OCI-LY7 (cell line): ENCODE data around the gene XRCC3. TPM values are rescaled to one million over a fixed set of nuclear protein-coding genes. Genes with fewer than 3 reads are reported as not detected.
A peak's percentile ranks its signal among the peaks of the same experiment; 100 is the strongest.

Source experiments
- BruUV-seq: library from RNA; stranded (reverse); fragments of 400-500 nt; replicated peaks from 2 replicates; lab custom pipeline; 2021; lab: Mats Ljungman, UMichigan
- CTCF ChIA-PET: fragments of 300-600 bp; sonication (Branson Sonifier 250); formaldehyde crosslinking; loops from one replicate; lab custom pipeline; 2022; ENCODE audit warnings: antibody characterized with exemption; ENCODE audit not compliant: unreplicated experiment; lab: Charles Lee
- POLR2A ChIA-PET: fragments of 300-600 bp; sonication (Branson Sonifier 250); formaldehyde crosslinking; loops from one replicate; lab custom pipeline; 2022; ENCODE audit warnings: antibody characterized with exemption; lab: Charles Lee
- DNase-seq: peaks from one replicate; pipeline ENCODE4 v3.0.0-alpha.2; 2015; ENCODE audit warnings: low spot score
- H2AFZ ChIP-seq: fragments of 200-600 bp; sonication (generic), shearing (Covaris generic); 2 replicates; pipeline ENCODE4 v1.6.1; 2014; ENCODE audit warnings: mild to moderate bottlenecking, antibody characterized with exemption, low read length, moderate library complexity
- H3K27ac ChIP-seq: fragments of 200-600 bp; sonication (generic); 2 replicates; pipeline ENCODE4 v1.5.1; 2014; ENCODE audit warnings: mixed run types, low read depth, mild to moderate bottlenecking, moderate library complexity, low read length, inconsistent platforms; ENCODE audit not compliant: poor library complexity, severe bottlenecking
- H3K36me3 ChIP-seq: fragments of 200-600 bp; sonication (generic); 2 replicates; pipeline ENCODE4 v1.6.1; 2014; ENCODE audit warnings: mild to moderate bottlenecking, antibody characterized with exemption, low read length, moderate library complexity, mixed read lengths; ENCODE audit not compliant: insufficient read depth
- H3K4me1 ChIP-seq: fragments of 200-600 bp; sonication (generic); 2 replicates; pipeline ENCODE4 v1.5.1; 2014; ENCODE audit warnings: mild to moderate bottlenecking, low read length; ENCODE audit not compliant: insufficient read depth, poor library complexity, severe bottlenecking
- H3K4me2 ChIP-seq: fragments of 200-600 bp; sonication (generic); 2 replicates; pipeline ENCODE4 v1.6.1; 2014; ENCODE audit warnings: mild to moderate bottlenecking, low read length
- H3K4me3 ChIP-seq: fragments of 200-600 bp; sonication (generic); 2 replicates; pipeline ENCODE4 v1.5.1; 2014; ENCODE audit warnings: mild to moderate bottlenecking, low read depth, low read length; ENCODE audit not compliant: poor library complexity, severe bottlenecking
- H3K79me2 ChIP-seq: fragments of 200-600 bp; sonication (generic); 2 replicates; pipeline ENCODE4 v1.6.1; 2016; ENCODE audit warnings: low read depth, mild to moderate bottlenecking, low read length, moderate library complexity, mixed read lengths; ENCODE audit not compliant: insufficient read depth
- H3K9me2 ChIP-seq: fragments of 200-600 bp; sonication (generic); 2 replicates; pipeline ENCODE4 v1.6.1; 2016; ENCODE audit warnings: mild to moderate bottlenecking, low read length, mixed read lengths; ENCODE audit not compliant: insufficient read depth
- H3K9me3 ChIP-seq: fragments of 200-600 bp; sonication (generic); 2 replicates; pipeline ENCODE4 v1.6.1; 2014; ENCODE audit warnings: mild to moderate bottlenecking, mixed run types, low read length, mixed read lengths
- H4K20me1 ChIP-seq: fragments of 200-600 bp; sonication (generic); 2 replicates; pipeline ENCODE4 v1.6.1; 2014; ENCODE audit warnings: mild to moderate bottlenecking, antibody characterized with exemption, low read length, moderate library complexity, mixed read lengths; ENCODE audit not compliant: insufficient read depth
- CTCF ChIP-seq: fragments of 200-600 bp; sonication (generic); conservative IDR thresholded peaks from 2 replicates; pipeline ENCODE4 v1.5.1; 2014; ENCODE audit warnings: mild to moderate bottlenecking, antibody characterized with exemption, low read length, moderate library complexity, mixed read lengths
- EZH2phosphoT487 ChIP-seq: fragments of 200-600 bp; sonication (generic); IDR thresholded peaks from 2 replicates; pipeline ENCODE4 v1.6.1; 2018; ENCODE audit warnings: low read depth, borderline replicate concordance, mild to moderate bottlenecking, mixed run types, antibody characterized with exemption, low read length, moderate library complexity, mixed read lengths
- intact Hi-C: fragments of 100-400 bp; cut with micrococcal nuclease; formaldehyde crosslinking; loops from one replicate; pipeline ENCODE4 v1.10.0; 2022; ENCODE audit not compliant: unreplicated experiment
- total RNA-seq, 2 experiments: library from RNA; depleted of rRNA in 1 of 2; stranded (reverse); fragments of >200 nt in 1 of 2; shearing (Covaris generic) in 1 of 2; gene quantifications; 2 replicates each; pipeline ENCODE4 v1.2.3, GENCODE V29; 2014 to 2022

The XRCC3 gene
- total RNA-seq, 2 experiments from 2014 or later: 83.3 to 130 TPM

GRCh38 chr14:103690332-103690731 is 24.9 kb downstream of the XRCC3 start:
- Histone ChIP-seq H3K9me3 (no peaks in the 10 kb centered on the region), H4K20me1 (no peaks in the 10 kb centered on the region), H3K27ac (peak overlapping the region; percentile 91), H3K4me3 (peak overlapping the region; percentile 60), H2AFZ (no peak overlapping the region), H3K4me2 (peak overlapping the region; percentile 71), H3K9me2 (no peaks in the 10 kb centered on the region), H3K4me1 (peaks cover 68% of the 10 kb centered on the region), H3K79me2 (peaks cover 4% of the 10 kb centered on the region; the same call in 1 of the 2 replicates), H3K36me3 (peaks cover 63% of the 10 kb centered on the region)
- DNase-seq: no peak
- no TSS peak for BruUV-seq
- ChIA-PET POLR2A (interaction anchor here (0.7 to 1.3 kb wide), 5 partner anchors 9 to 52 kb away, joined by 3 to 10 read pairs (median 5); no protein-coding TSS in a partner anchor), CTCF (interaction anchor here (1.4 kb wide), 1 partner anchor 11 kb away, joined by 3 read pairs; no protein-coding TSS in a partner anchor)
- no peak for TF ChIP-seq EZH2phosphoT487
- no peak for TF ChIP-seq CTCF
- intact Hi-C loops: no loop called here

DNA sequence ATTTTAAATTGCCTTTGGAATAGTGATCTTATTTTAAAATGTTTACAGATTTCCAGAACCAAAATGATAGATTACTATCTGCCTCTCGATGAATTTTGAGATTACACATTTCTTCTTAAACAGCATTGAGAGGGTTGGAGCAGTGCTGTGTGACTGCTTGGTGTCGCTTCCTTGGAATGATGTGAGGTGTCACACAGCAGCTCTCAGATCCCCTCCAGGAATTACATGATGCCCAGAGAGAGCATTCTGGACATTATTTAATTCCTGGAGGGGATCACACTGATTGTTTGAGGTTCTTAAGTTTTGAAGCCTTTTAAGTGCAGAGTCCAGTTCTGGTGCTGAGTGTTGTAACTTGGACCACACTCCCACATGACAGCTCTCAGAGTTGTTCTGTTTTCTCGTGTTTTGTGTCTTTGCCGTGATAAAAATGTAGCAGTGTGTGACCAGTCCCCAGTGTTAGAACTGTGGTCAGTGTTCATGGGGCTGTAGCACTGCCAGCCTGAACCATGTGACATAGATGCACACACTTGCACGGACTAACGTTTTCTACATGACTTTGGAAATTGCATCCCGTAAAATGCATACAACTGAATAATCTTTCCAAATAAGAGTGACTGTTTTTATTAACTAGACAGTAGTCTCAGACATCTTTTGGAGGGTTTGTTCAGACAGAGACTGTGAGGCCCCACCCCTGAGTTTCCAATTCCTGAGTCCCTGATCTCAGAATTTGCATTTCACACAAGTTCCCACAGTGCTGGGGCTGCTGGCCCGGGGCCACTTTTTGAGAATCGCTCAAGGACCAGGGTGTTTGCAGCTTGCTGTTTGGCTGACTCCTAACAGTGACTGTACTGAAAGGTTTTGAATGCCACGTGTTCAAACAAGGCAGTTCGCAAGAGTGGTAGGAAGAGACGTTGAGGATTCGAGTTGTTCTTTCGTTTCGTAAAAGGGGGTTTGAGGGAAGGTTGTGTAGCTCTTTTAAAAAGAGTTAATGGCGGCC is 26.0 kb downstream of the XRCC3 start:
- H3K27ac ChIP-seq: peak overlapping the region; percentile 91
- no peak overlapping the region for H2AFZ ChIP-seq
- peaks cover 4% of the 10 kb centered on the region; the same call in 1 of the 2 replicates for H3K79me2 ChIP-seq
- DNase-seq: peak; percentile 75
- CTCF ChIA-PET: interaction anchor here (0.8 to 1.4 kb wide), 2 partner anchors 10 to 127 kb away, joined by 3 to 4 read pairs; partner anchors contain the start of gene BAG5
- POLR2A ChIA-PET: interaction anchor here (1.3 kb wide), 1 partner anchor 20 kb away, joined by 3 read pairs; no protein-coding TSS in a partner anchor
- peaks cover 57% of the 10 kb centered on the region for H3K4me1 ChIP-seq
- H3K4me3 ChIP-seq: peak overlapping the region; percentile 60
- H3K36me3 ChIP-seq: peaks cover 66% of the 10 kb centered on the region
- no TSS peak for BruUV-seq
- no peaks in the 10 kb centered on the region for H3K9me2 ChIP-seq
- TF ChIP-seq CTCF (no peak), EZH2phosphoT487 (no peak)
- H4K20me1 ChIP-seq: no peaks in the 10 kb centered on the region
- intact Hi-C loops: loop anchor here (5.0 kb wide), 1 partner anchor 127 kb away; the partner anchor contains the start of genes BAG5 and COA8
- no peaks in the 10 kb centered on the region for H3K9me3 ChIP-seq
- peak overlapping the region; percentile 71 for H3K4me2 ChIP-seq
